Measurements from ENCODE around the gene MAST4.

DNA sequence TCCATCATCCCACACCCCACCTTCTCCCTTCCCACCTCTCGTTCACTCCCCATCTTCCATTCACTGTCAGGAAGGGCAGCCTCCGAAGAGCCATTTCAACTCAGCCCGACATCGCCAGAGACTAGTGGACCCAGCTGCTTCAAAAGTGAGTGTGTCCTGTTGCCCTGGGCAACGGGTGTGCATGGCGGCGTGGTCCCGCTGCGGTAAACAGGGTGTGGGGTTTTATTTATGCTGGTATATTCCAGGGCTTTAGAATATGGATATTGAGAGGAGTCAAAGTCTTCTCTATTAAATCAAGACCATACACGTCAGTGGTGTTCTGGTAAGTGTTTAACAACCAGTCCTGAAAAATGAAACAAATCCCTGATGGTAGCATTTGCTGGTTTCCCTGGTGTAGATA is 274.5 kb downstream of the MAST4 start:
- TF ChIP-seq CTCF (IDR thresholded peaks at IDR 0.05) (no peak), EZH2 (IDR thresholded peaks at IDR 0.05) (no peak)

Measured in neural progenitor cell (in vitro differentiated cells).